DMS153 treated with DMSO at 0.1 percent for 48 hours (cell line): Measurements from ENCODE around the gene IFFO2.

Source experiments
- DNase-seq: peaks from one replicate; lab custom pipeline; 2025; ENCODE audit not compliant: unreplicated experiment; lab: John Stamatoyannopoulos, UW

The IFFO2 gene

GRCh38 chr1:18856435-18856834 is 100.0 kb downstream of the IFFO2 start:
- no peak for DNase-seq

GRCh38 chr1:18855573-18855972 is 100.9 kb downstream of the IFFO2 start:
- DNase-seq, result no peak

GRCh38 chr1:18854331-18855025 is 102.0 kb downstream of the IFFO2 start:
- no peak for DNase-seq
